ENCODE results near the gene ETV1.

DNA sequence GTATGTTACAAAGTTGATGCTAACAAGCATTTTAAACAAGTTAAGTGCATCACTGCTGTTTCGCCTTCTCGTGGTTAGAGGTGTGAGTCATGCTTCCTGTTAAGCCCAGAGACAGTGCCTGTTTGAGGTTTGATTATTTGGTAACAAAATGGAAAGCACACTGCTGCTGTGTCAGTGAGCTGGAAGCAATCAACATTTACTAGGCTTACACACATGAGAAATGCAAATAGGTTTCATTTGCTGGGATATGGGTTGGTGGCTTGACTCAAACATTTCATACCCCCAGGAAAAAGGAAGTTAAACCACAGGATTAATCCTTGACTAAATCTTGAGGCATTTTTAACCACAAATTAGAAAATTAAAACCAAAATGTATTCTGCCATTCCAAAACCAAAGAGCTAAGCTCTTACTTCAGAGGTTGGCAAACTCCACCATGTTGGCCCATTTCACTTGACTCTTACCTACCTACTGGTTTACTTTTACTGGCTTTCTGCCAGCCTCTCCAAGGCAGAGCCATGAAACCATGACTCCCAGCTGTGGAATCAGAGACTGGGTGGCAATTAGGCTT, 139.2 kb downstream of the ETV1 start:
- TF ChIP-seq HDGF (IDR thresholded peaks at IDR 0.05; ENCODE audit: borderline replicate concordance), result no peak
- TF ChIP-seq NFRKB (IDR thresholded peaks at IDR 0.05), result no peak
- no peak for TF ChIP-seq FOXM1 (IDR thresholded peaks at IDR 0.05; ENCODE audit: borderline replicate concordance)
- TF ChIP-seq ZNF384 (IDR thresholded peaks at IDR 0.05), result no peak
- TF ChIP-seq ARNT (IDR thresholded peaks at IDR 0.05), result no peak
- TF ChIP-seq FOXA1 (IDR thresholded peaks at IDR 0.05), result no peak
- TF ChIP-seq BHLHE40 (IDR thresholded peaks at IDR 0.05; ENCODE audit: borderline replicate concordance), result no peak
- no peak for TF ChIP-seq SP1 (IDR thresholded peaks at IDR 0.05)
- TF ChIP-seq LEF1 (IDR thresholded peaks at IDR 0.05; ENCODE audit: borderline replicate concordance), result no peak
